ENCODE measurements around the gene PCDHGA9.
A peak's percentile ranks its signal among the peaks of the same experiment; 100 is the strongest.
"Not testable (repeated sequence)": the region's sequence is repeated elsewhere in the genome, so short reads cannot be mapped to it uniquely, and the experiment has no call there.

The PCDHGA9 gene

GRCh38 chr5:141397756-141398551 is 4.6 kb upstream of the PCDHGA9 start, which contains the start of gene PCDHGB5:
Gene PCDHGB5, plus strand, starts transcription at chr5:141397947. Its CDS starts 181 bp downstream, at chr5:141398128.
- peak; percentile 71 for DNase-seq (ENCODE audit: extremely low spot score)
- TF ChIP-seq CTCF (IDR thresholded peaks at IDR 0.05; ENCODE audit: control extremely low read depth, extremely low read depth, low read depth, missing control alignments): peak; percentile 40
- POLR2A ChIA-PET: not testable (repeated sequence)
- CTCF ChIA-PET: interaction anchor here (0.7 to 2.9 kb wide), 7 partner anchors 10 to 169 kb away, joined by 3 to 15 read pairs (median 5); partner anchors contain the start of genes PCDHGA10, PCDHGA12, PCDHGB6 and PCDHGB7

GRCh38 chr5:141398608-141399007 is 4.0 kb upstream of the PCDHGA9 start:
- no peak for DNase-seq (ENCODE audit: extremely low spot score)
- TF ChIP-seq CTCF (IDR thresholded peaks at IDR 0.05; ENCODE audit: control extremely low read depth, extremely low read depth, low read depth, missing control alignments): no peak
- ChIA-PET CTCF (interaction anchor here (1.0 kb wide), 1 partner anchor 19 kb away, joined by 3 read pairs; the partner anchor contains the start of gene PCDHGB7), POLR2A (no interaction called here)

- TF ChIP-seq CTCF (IDR thresholded peaks at IDR 0.05; ENCODE audit: control extremely low read depth, extremely low read depth, low read depth, missing control alignments): no peak
- CTCF ChIA-PET: interaction anchor here (0.9 to 1.9 kb wide), 2 partner anchors 21 to 60 kb away, joined by 3 to 6 read pairs; partner anchors contain the start of gene PCDHGA11
- no peak for DNase-seq (ENCODE audit: extremely low spot score)
- POLR2A ChIA-PET: no interaction called here
Observed at GRCh38 chr5:141399555-141400258, 2.9 kb upstream of the PCDHGA9 start.

GRCh38 chr5:141403387-141403786 is 809 bp downstream of the PCDHGA9 start:
- no peak for DNase-seq (ENCODE audit: extremely low spot score)
- ChIA-PET CTCF (interaction anchor here (1.4 to 1.5 kb wide), 3 partner anchors 14 to 164 kb away, joined by 3 to 6 read pairs (median 3); partner anchors contain the start of gene PCDHGB7), POLR2A (no interaction called here)
- TF ChIP-seq CTCF (IDR thresholded peaks at IDR 0.05; ENCODE audit: control extremely low read depth, extremely low read depth, low read depth, missing control alignments): no peak

- POLR2A ChIA-PET: not testable (repeated sequence)
- peak; percentile 57 for DNase-seq (ENCODE audit: extremely low spot score)
- CTCF ChIA-PET: interaction anchor here (0.6 to 4.2 kb wide), 21 partner anchors 10 to 553 kb away, joined by 3 to 42 read pairs (median 4); partner anchors contain the start of genes PCDHGA1, PCDHGA11, PCDHGB2 and PCDHGB5
- peak; percentile 55 for TF ChIP-seq CTCF (IDR thresholded peaks at IDR 0.05; ENCODE audit: control extremely low read depth, extremely low read depth, low read depth, missing control alignments)
Observed at GRCh38 chr5:141407790-141408505, 5.4 kb downstream of the PCDHGA9 start, which contains the start of gene PCDHGB6. Gene PCDHGB6, plus strand, starts transcription at chr5:141408021. Its CDS starts 182 bp downstream, at chr5:141408203.

All from GM10248 (cell line).